Ishikawa (cell line): ENCODE results near the gene TRAPPC3L.

ENCODE experiments used
- CEBPB ChIP-seq: IDR thresholded peaks from 2 replicates; pipeline ENCODE4 v1.6.1; 2012
- EGR1 ChIP-seq: IDR thresholded peaks from 2 replicates; pipeline ENCODE4 v1.6.1; 2012
- EP300 ChIP-seq: IDR thresholded peaks from 2 replicates; pipeline ENCODE4 v1.6.1; 2012; ENCODE audit warnings: borderline replicate concordance
- FOXM1 ChIP-seq: IDR thresholded peaks from 2 replicates; pipeline ENCODE4 v1.6.1; 2012; ENCODE audit warnings: low read depth, borderline replicate concordance
- RAD21 ChIP-seq: IDR thresholded peaks from 2 replicates; pipeline ENCODE4 v1.6.1; 2012; ENCODE audit warnings: low read depth
- TEAD4 ChIP-seq: IDR thresholded peaks from 2 replicates; pipeline ENCODE4 v1.6.1; 2012
- YY1 ChIP-seq: IDR thresholded peaks from 2 replicates; pipeline ENCODE4 v1.6.1; 2012; ENCODE audit warnings: low read depth
- ZBTB7A ChIP-seq: IDR thresholded peaks from 2 replicates; pipeline ENCODE4 v1.6.1; 2012; ENCODE audit warnings: low read depth
- TF ChIP-seq, protein P1 (sequence below): IDR thresholded peaks from 2 replicates; pipeline ENCODE4 v1.6.1; 2012
- TF ChIP-seq, protein P2 (sequence below): IDR thresholded peaks from 2 replicates; pipeline ENCODE4 v1.6.1; 2012; ENCODE audit warnings: low read depth, mild to moderate bottlenecking
- TF ChIP-seq, protein P3 (sequence below): IDR thresholded peaks from 2 replicates; pipeline ENCODE4 v1.6.1; 2012

DNA sequence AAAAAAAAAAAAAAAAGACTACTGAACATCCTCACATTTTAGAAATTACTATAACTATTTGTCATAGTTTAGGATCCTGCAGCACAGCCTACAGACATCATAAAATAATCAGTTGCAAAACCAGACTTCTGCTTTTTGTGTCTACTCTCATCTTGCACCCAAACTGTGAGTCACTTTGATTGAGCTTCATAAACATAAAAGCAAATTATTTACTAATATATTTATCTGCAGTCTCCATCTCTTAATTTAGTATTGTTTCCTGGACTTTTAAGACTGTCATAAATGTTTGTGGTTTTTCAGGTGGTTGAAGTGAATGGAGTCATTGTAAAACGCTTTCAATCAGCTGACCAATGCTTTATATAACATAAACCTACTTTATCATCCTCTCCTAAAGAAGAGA lies 99.1 kb downstream of the TRAPPC3L start:
- TF ChIP-seq, protein P1, sequence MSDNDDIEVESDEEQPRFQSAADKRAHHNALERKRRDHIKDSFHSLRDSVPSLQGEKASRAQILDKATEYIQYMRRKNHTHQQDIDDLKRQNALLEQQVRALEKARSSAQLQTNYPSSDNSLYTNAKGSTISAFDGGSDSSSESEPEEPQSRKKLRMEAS = no peak
- TF ChIP-seq TEAD4 (no peak), YY1 (no peak), CEBPB (no peak), EP300 (no peak), FOXM1 (no peak), ZBTB7A (no peak), RAD21 (no peak), EGR1 (no peak)
- TF ChIP-seq, protein P2, sequence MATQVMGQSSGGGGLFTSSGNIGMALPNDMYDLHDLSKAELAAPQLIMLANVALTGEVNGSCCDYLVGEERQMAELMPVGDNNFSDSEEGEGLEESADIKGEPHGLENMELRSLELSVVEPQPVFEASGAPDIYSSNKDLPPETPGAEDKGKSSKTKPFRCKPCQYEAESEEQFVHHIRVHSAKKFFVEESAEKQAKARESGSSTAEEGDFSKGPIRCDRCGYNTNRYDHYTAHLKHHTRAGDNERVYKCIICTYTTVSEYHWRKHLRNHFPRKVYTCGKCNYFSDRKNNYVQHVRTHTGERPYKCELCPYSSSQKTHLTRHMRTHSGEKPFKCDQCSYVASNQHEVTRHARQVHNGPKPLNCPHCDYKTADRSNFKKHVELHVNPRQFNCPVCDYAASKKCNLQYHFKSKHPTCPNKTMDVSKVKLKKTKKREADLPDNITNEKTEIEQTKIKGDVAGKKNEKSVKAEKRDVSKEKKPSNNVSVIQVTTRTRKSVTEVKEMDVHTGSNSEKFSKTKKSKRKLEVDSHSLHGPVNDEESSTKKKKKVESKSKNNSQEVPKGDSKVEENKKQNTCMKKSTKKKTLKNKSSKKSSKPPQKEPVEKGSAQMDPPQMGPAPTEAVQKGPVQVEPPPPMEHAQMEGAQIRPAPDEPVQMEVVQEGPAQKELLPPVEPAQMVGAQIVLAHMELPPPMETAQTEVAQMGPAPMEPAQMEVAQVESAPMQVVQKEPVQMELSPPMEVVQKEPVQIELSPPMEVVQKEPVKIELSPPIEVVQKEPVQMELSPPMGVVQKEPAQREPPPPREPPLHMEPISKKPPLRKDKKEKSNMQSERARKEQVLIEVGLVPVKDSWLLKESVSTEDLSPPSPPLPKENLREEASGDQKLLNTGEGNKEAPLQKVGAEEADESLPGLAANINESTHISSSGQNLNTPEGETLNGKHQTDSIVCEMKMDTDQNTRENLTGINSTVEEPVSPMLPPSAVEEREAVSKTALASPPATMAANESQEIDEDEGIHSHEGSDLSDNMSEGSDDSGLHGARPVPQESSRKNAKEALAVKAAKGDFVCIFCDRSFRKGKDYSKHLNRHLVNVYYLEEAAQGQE = no peak
- TF ChIP-seq, protein P3, sequence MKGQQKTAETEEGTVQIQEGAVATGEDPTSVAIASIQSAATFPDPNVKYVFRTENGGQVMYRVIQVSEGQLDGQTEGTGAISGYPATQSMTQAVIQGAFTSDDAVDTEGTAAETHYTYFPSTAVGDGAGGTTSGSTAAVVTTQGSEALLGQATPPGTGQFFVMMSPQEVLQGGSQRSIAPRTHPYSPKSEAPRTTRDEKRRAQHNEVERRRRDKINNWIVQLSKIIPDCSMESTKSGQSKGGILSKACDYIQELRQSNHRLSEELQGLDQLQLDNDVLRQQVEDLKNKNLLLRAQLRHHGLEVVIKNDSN = no peak
